ENCODE results near the gene C1orf185.

GRCh38 chr1:51088474-51088873 lies 13.6 kb upstream of the C1orf185 start:
- TF ChIP-seq POLR2AphosphoS5 (IDR thresholded peaks at IDR 0.05; ENCODE audit: low read depth, low read length) (no peak), CTCF (IDR thresholded peaks at IDR 0.05) (peak; percentile 39; the same call in 1 of the 2 replicates), TCF7L2 (IDR thresholded peaks at IDR 0.05; ENCODE audit: low read depth, low read length) (no peak)
- TF ChIP-seq, protein P1, sequence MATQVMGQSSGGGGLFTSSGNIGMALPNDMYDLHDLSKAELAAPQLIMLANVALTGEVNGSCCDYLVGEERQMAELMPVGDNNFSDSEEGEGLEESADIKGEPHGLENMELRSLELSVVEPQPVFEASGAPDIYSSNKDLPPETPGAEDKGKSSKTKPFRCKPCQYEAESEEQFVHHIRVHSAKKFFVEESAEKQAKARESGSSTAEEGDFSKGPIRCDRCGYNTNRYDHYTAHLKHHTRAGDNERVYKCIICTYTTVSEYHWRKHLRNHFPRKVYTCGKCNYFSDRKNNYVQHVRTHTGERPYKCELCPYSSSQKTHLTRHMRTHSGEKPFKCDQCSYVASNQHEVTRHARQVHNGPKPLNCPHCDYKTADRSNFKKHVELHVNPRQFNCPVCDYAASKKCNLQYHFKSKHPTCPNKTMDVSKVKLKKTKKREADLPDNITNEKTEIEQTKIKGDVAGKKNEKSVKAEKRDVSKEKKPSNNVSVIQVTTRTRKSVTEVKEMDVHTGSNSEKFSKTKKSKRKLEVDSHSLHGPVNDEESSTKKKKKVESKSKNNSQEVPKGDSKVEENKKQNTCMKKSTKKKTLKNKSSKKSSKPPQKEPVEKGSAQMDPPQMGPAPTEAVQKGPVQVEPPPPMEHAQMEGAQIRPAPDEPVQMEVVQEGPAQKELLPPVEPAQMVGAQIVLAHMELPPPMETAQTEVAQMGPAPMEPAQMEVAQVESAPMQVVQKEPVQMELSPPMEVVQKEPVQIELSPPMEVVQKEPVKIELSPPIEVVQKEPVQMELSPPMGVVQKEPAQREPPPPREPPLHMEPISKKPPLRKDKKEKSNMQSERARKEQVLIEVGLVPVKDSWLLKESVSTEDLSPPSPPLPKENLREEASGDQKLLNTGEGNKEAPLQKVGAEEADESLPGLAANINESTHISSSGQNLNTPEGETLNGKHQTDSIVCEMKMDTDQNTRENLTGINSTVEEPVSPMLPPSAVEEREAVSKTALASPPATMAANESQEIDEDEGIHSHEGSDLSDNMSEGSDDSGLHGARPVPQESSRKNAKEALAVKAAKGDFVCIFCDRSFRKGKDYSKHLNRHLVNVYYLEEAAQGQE (IDR thresholded peaks at IDR 0.05; ENCODE audit: insufficient read depth in 1 of 2, low read depth in 2 of 2, low read length in 1 of 2) = no peak
